Stimulated activated effector memory CD8-positive, alpha-beta T cell treated with anti-CD3 and anti-CD28 coated beads, Interleukin-12 subunit alpha, Interleukin-12 subunit beta, amount 100 ng/mL, for 72 hours (primary cell): ENCODE results near the gene MVB12B.

Experiments used
- ATAC-seq: fragments of 150-1000 bp; cut with Tn5 transposase; 2 replicates; pipeline ENCODE4 v1.10.0; 2021
- DNase-seq, 2 donors: peaks; one replicate each; pipeline ENCODE4 v3.0.0; 2021 to 2022; ENCODE audit warnings: low spot score in 2 of 2
- H3K27ac Mint-ChIP-seq: one replicate; pipeline ENCODE4 v1.8.0; 2022; ENCODE audit warnings: mild to moderate bottlenecking, mixed read lengths
- H3K36me3 Mint-ChIP-seq: one replicate; pipeline ENCODE4 v1.8.0; 2022; ENCODE audit warnings: mild to moderate bottlenecking, mixed read lengths
- H3K4me1 Mint-ChIP-seq: one replicate; pipeline ENCODE4 v1.8.0; 2022; ENCODE audit warnings: mixed read lengths
- H3K4me3 Mint-ChIP-seq: one replicate; pipeline ENCODE4 v1.8.0; 2022; ENCODE audit warnings: mild to moderate bottlenecking, mixed read lengths
- H3K9me3 Mint-ChIP-seq: one replicate; pipeline ENCODE4 v1.8.0; 2022; ENCODE audit warnings: mixed read lengths

The MVB12B gene

GRCh38 chr9:126496781-126497659 lies 170.4 kb downstream of the MVB12B start:
- peaks cover 36% of the 10 kb centered on the region for H3K4me1 Mint-ChIP-seq
- H3K36me3 Mint-ChIP-seq, result no peaks in the 10 kb centered on the region
- no peak overlapping the region for H3K4me3 Mint-ChIP-seq
- DNase-seq (no peak), ATAC-seq (no peak)
- H3K9me3 Mint-ChIP-seq, result no peaks in the 10 kb centered on the region
- peak overlapping the region; percentile 74 for H3K27ac Mint-ChIP-seq

- Mint-ChIP-seq H3K36me3 (no peaks in the 10 kb centered on the region), H3K4me3 (no peak overlapping the region), H3K9me3 (no peaks in the 10 kb centered on the region), H3K4me1 (peaks cover 36% of the 10 kb centered on the region), H3K27ac (no peak overlapping the region)
- no peak for DNase-seq
- ATAC-seq, result no peak
Measured at GRCh38 chr9:126497660-126498275, 171.1 kb downstream of the MVB12B start.

GRCh38 chr9:126498331-126498730 lies 171.7 kb downstream of the MVB12B start:
- H3K4me1 Mint-ChIP-seq, result peaks cover 36% of the 10 kb centered on the region
- no peak overlapping the region for H3K27ac Mint-ChIP-seq

GRCh38 chr9:126499005-126499910 lies 172.6 kb downstream of the MVB12B start:
- no peaks in the 10 kb centered on the region for H3K36me3 Mint-ChIP-seq
- H3K9me3 Mint-ChIP-seq, result no peaks in the 10 kb centered on the region
- DNase-seq (peak in 1 of 2 donors; percentile 68), ATAC-seq (peak; percentile 63)
- H3K4me1 Mint-ChIP-seq, result peaks cover 36% of the 10 kb centered on the region
- H3K27ac Mint-ChIP-seq, result no peak overlapping the region
- H3K4me3 Mint-ChIP-seq, result peak overlapping the region; percentile 42

More at GRCh38 chr9:126498331-126498730, 171.7 kb downstream of the MVB12B start:
- ATAC-seq, result no peak
- H3K4me3 Mint-ChIP-seq, result no peak overlapping the region
- no peaks in the 10 kb centered on the region for H3K9me3 Mint-ChIP-seq
- no peaks in the 10 kb centered on the region for H3K36me3 Mint-ChIP-seq
- no peak for DNase-seq

GRCh38 chr9:126499911-126500599 lies 173.4 kb downstream of the MVB12B start:
- ATAC-seq (no peak), DNase-seq (no peak)
- Mint-ChIP-seq H3K4me3 (peak overlapping the region; percentile 42), H3K27ac (no peak overlapping the region), H3K9me3 (no peaks in the 10 kb centered on the region), H3K36me3 (no peaks in the 10 kb centered on the region), H3K4me1 (peaks cover 36% of the 10 kb centered on the region)

GRCh38 chr9:126500600-126501382 lies 174.2 kb downstream of the MVB12B start:
- peak overlapping the region; percentile 42 for H3K4me3 Mint-ChIP-seq

GRCh38 chr9:126501383-126502331 lies 175.0 kb downstream of the MVB12B start:
- ATAC-seq, result no peak

More at GRCh38 chr9:126500600-126501382, 174.2 kb downstream of the MVB12B start:
- DNase-seq (peak; percentile 63 to 81), ATAC-seq (peak; percentile 57)
- H3K9me3 Mint-ChIP-seq, result no peaks in the 10 kb centered on the region
- peaks cover 36% of the 10 kb centered on the region for H3K4me1 Mint-ChIP-seq
- no peaks in the 10 kb centered on the region for H3K36me3 Mint-ChIP-seq
- H3K27ac Mint-ChIP-seq, result no peak overlapping the region

GRCh38 chr9:126502417-126503332 lies 176.0 kb downstream of the MVB12B start:
- Mint-ChIP-seq H3K27ac (no peak overlapping the region), H3K36me3 (no peaks in the 10 kb centered on the region), H3K4me3 (no peak overlapping the region), H3K4me1 (peaks cover 30% of the 10 kb centered on the region), H3K9me3 (no peaks in the 10 kb centered on the region)
- DNase-seq (no peak), ATAC-seq (no peak)

More at GRCh38 chr9:126501383-126502331, 175.0 kb downstream of the MVB12B start:
- no peak for DNase-seq
- Mint-ChIP-seq H3K4me1 (peaks cover 32% of the 10 kb centered on the region), H3K9me3 (no peaks in the 10 kb centered on the region), H3K36me3 (no peaks in the 10 kb centered on the region), H3K4me3 (no peak overlapping the region), H3K27ac (no peak overlapping the region)

GRCh38 chr9:126503333-126504085 lies 176.9 kb downstream of the MVB12B start:
- H3K9me3 Mint-ChIP-seq, result no peaks in the 10 kb centered on the region
- DNase-seq (no peak), ATAC-seq (no peak)
- no peak overlapping the region for H3K4me3 Mint-ChIP-seq
- H3K36me3 Mint-ChIP-seq, result no peaks in the 10 kb centered on the region
- no peak overlapping the region for H3K27ac Mint-ChIP-seq
- H3K4me1 Mint-ChIP-seq, result peaks cover 26% of the 10 kb centered on the region

- no peaks in the 10 kb centered on the region for H3K9me3 Mint-ChIP-seq
- H3K27ac Mint-ChIP-seq, result no peak overlapping the region
- no peak for DNase-seq
- no peaks in the 10 kb centered on the region for H3K36me3 Mint-ChIP-seq
- no peak for ATAC-seq
- H3K4me3 Mint-ChIP-seq, result no peak overlapping the region
- peaks cover 18% of the 10 kb centered on the region for H3K4me1 Mint-ChIP-seq
Measured at GRCh38 chr9:126504086-126504976, 177.7 kb downstream of the MVB12B start.

- H3K27ac Mint-ChIP-seq, result no peak overlapping the region
- no peaks in the 10 kb centered on the region for H3K9me3 Mint-ChIP-seq
- ATAC-seq (no peak), DNase-seq (no peak)
- peaks cover 11% of the 10 kb centered on the region for H3K4me1 Mint-ChIP-seq
- no peak overlapping the region for H3K4me3 Mint-ChIP-seq
- H3K36me3 Mint-ChIP-seq, result no peaks in the 10 kb centered on the region
Measured at GRCh38 chr9:126504977-126505455, 178.4 kb downstream of the MVB12B start.
